Epithelial cell of esophagus (primary cell): Measurements from ENCODE around the gene KLHL24.
"Not testable (repeated sequence)": the region's sequence is repeated elsewhere in the genome, so short reads cannot be mapped to it uniquely, and the experiment has no call there.

Experiments
- DNase-seq: peaks from one replicate; pipeline ENCODE4 v3.0.0; 2010; ENCODE audit warnings: low read depth
- H3K4me3 ChIP-seq: 2 replicates; pipeline ENCODE4 v1.5.1; 2011; ENCODE audit warnings: mild to moderate bottlenecking, low read length, control low read depth
- CTCF ChIP-seq: IDR thresholded peaks from 2 replicates; pipeline ENCODE4 v1.5.1; 2011; ENCODE audit warnings: low read depth, mild to moderate bottlenecking, low read length, control low read depth, inconsistent platforms; ENCODE audit not compliant: insufficient read depth; ENCODE audit errors: missing control alignments

The KLHL24 gene

GRCh38 chr3:183697123-183697609, 61.7 kb downstream of the KLHL24 start:
- no peak for TF ChIP-seq CTCF
- H3K4me3 ChIP-seq = peak overlapping the region; percentile 94
- no peak for DNase-seq

DNA sequence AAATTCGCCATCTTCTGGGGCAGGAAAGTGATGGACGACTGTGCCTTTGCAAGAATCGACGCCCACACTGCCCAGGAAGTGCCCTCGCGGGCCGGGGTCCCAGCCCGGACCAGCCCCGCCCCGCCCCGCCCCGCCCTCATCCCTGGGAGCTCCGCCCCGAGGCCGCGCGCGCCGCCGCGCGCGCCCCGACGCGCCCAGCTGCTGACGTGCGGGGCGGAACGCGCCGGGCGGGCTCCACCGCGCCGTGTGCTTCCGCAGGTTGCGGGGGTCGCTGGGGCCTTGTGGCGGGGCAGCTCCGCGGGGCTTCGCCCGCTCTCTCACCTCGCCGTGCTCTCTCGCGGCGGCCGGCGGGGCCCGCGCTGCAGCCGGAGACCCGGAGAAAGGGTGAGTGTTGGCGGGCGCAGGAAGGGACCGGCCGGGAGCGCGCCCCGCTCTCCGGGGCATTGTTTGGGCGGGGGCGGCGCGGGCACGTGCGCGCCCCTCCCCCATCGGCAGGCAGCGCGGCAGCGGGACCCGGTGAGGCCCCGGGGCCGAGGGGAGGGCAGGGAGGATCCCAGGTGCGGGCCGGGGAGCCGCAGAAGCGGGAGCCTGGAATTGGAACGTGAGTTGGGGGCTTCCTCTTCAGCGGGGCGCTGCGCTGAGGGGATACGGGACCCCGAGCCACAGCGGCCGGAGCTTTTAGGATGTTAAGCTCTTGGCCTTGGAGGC, 62.3 kb downstream of the KLHL24 start, which contains the start of gene YEATS2:
YEATS2 (plus strand) TSS at position 188 of the 708 bp plus-strand sequence. CDS start 17,366 bp downstream, outside the sequence.
- TF ChIP-seq CTCF = no peak

DNA sequence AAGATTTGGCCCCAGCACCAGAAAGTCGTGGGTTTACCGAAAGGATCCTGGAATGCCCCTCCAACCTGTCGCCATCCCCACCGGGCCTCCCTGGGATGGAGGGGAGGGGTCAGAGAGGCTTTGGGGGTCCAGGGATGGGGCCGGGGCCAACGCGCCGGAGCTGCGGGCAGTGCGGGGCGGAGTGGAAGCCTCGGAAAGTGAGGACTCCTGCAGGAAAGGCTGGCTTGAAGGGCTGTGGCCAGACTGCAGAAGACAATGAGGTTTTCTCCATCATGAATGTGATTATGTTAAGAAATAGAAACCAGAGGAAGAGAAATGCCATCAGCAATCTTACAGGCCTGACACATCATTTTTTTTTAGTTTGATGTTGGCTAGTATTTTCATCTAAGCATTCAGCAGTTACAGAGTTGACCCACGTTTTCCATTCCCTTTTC, 62.9 kb downstream of the KLHL24 start:
- H3K4me3 ChIP-seq = peak overlapping the region; percentile 94
- peak; percentile 39 for DNase-seq
- no peak for TF ChIP-seq CTCF

More for the DNA sequence above, 62.3 kb downstream of the KLHL24 start, which contains the start of gene YEATS2:
- H3K4me3 ChIP-seq = peak within 1 kb of the TSS; percentile 94
- DNase-seq = peak; percentile 65

- DNase-seq = peak; percentile 32
- peak overlapping the region; percentile 94 for H3K4me3 ChIP-seq
- TF ChIP-seq CTCF = no peak
Observed at GRCh38 chr3:183698756-183699155, 63.3 kb downstream of the KLHL24 start.

GRCh38 chr3:183699238-183699947, 64.0 kb downstream of the KLHL24 start:
- TF ChIP-seq CTCF = no peak
- DNase-seq = peak; percentile 36

GRCh38 chr3:183701744-183702143, 66.3 kb downstream of the KLHL24 start:
- no peak for TF ChIP-seq CTCF
- peak; percentile 88 for DNase-seq
- H3K4me3 ChIP-seq = no peak overlapping the region

More at GRCh38 chr3:183699238-183699947, 64.0 kb downstream of the KLHL24 start:
- H3K4me3 ChIP-seq = peak overlapping the region; percentile 94

DNA sequence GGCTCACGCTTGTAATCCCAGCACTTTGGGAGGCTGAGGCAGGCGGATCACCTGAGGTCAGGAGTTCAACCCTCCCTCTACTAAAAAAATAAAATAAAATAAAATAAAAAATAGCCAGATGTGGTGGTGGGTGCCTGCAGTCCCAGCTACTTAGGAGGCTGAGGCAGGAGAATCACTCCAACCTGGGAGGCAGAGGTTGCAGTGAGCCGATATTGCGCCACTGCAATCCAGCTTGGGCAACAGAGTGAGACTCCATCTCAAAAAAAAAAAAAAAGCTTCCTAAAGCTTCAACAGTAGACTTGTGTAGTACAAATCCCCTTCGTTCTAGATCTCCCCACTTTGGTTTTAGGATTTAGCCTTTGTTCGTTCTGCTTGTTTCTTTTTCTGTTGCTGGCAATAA, 68.5 kb downstream of the KLHL24 start:
- H3K4me3 ChIP-seq, DNase-seq: not testable (repeated sequence)
